MCF 10A (cell line): ENCODE data around the gene ADH7. TPM values are rescaled to one million over a fixed set of nuclear protein-coding genes. Genes with fewer than 3 reads are reported as not detected.
"Not testable (repeated sequence)": the region's sequence is repeated elsewhere in the genome, so short reads cannot be mapped to it uniquely, and the experiment has no call there.

Source experiments
- BruUV-seq: library from RNA; stranded (reverse); fragments of 400-500 nt; replicated peaks from 2 replicates; lab custom pipeline; 2021; lab: Mats Ljungman, UMichigan
- CTCF ChIA-PET: fragments of 300-600 bp; sonication (Branson Sonifier 250); formaldehyde crosslinking; extraction: SDS; loops from one replicate; lab custom pipeline; 2021; ENCODE audit warnings: antibody characterized with exemption, inconsistent platforms; lab: Yijun Ruan, JAX
- POLR2A ChIA-PET: fragments of 300-600, 350-650 bp; sonication (Branson Sonifier 250); formaldehyde crosslinking; extraction: SDS; loops from one replicate; lab custom pipeline; 2020; ENCODE audit warnings: antibody characterized with exemption, inconsistent platforms; lab: Yijun Ruan, JAX
- DNase-seq: peaks from one replicate; pipeline ENCODE4 v3.0.0-alpha.2; 2018; ENCODE audit not compliant: unreplicated experiment
- H3K27ac Mint-ChIP-seq: one replicate; pipeline ENCODE4 v1.8.0; 2022; ENCODE audit warnings: mild to moderate bottlenecking, low read depth, mixed read lengths; ENCODE audit not compliant: unreplicated experiment
- H3K27me3 Mint-ChIP-seq: one replicate; pipeline ENCODE4 v1.8.0; 2022; ENCODE audit warnings: mixed read lengths; ENCODE audit not compliant: insufficient read depth, unreplicated experiment
- H3K36me3 Mint-ChIP-seq: one replicate; pipeline ENCODE4 v1.8.0; 2022; ENCODE audit warnings: mild to moderate bottlenecking, moderate library complexity, mixed read lengths; ENCODE audit not compliant: insufficient read depth, unreplicated experiment
- H3K4me1 Mint-ChIP-seq: one replicate; pipeline ENCODE4 v1.8.0; 2022; ENCODE audit warnings: mixed read lengths; ENCODE audit not compliant: insufficient read depth, unreplicated experiment
- H3K4me3 Mint-ChIP-seq: one replicate; pipeline ENCODE4 v1.8.0; 2022; ENCODE audit warnings: mild to moderate bottlenecking, moderate library complexity, mixed read lengths; ENCODE audit not compliant: unreplicated experiment
- H3K9me3 Mint-ChIP-seq: one replicate; pipeline ENCODE4 v1.8.0; 2022; ENCODE audit warnings: mixed read lengths; ENCODE audit not compliant: unreplicated experiment
- intact Hi-C: fragments of 100-400 bp; cut with micrococcal nuclease; formaldehyde crosslinking; loops from 2 replicates; pipeline ENCODE4 v1.14.1; 2022
- total RNA-seq: library from RNA; stranded (reverse); gene quantifications from 2 replicates; pipeline ENCODE4 v1.2.3, GENCODE V29; 2022
- TF ChIP-seq, protein P1 (sequence below): fragments of 200-600 bp; IDR thresholded peaks from one replicate; pipeline ENCODE4 v1.8.0; 2022; ENCODE audit warnings: antibody characterized with exemption, mild to moderate bottlenecking; ENCODE audit not compliant: unreplicated experiment

ADH7 gene
- total RNA-seq, 1 experiment from 2014 or later, result not detected

DNA sequence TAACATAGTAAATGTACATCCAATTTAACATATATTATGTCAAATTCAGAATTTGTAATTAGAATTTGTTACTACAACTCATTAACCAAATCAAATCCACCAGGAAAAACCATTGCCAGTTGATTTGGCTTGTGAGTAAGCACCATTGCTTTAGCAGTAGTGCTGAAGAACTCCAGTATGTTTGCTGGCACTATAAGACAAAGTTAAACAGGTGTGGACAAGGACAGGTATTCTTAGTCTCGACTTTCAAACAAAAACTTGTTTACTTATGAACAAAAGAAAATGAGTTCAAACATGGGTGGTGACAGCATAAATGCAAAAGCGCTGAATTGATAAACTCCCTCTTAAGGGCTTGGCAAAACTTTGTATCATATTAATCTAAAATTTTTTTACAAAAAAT lies 1.3 kb upstream of the ADH7 start:
- TF ChIP-seq, protein P1, sequence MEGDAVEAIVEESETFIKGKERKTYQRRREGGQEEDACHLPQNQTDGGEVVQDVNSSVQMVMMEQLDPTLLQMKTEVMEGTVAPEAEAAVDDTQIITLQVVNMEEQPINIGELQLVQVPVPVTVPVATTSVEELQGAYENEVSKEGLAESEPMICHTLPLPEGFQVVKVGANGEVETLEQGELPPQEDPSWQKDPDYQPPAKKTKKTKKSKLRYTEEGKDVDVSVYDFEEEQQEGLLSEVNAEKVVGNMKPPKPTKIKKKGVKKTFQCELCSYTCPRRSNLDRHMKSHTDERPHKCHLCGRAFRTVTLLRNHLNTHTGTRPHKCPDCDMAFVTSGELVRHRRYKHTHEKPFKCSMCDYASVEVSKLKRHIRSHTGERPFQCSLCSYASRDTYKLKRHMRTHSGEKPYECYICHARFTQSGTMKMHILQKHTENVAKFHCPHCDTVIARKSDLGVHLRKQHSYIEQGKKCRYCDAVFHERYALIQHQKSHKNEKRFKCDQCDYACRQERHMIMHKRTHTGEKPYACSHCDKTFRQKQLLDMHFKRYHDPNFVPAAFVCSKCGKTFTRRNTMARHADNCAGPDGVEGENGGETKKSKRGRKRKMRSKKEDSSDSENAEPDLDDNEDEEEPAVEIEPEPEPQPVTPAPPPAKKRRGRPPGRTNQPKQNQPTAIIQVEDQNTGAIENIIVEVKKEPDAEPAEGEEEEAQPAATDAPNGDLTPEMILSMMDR, result no peak
- no peak overlapping the region for H3K4me3 Mint-ChIP-seq

DNA sequence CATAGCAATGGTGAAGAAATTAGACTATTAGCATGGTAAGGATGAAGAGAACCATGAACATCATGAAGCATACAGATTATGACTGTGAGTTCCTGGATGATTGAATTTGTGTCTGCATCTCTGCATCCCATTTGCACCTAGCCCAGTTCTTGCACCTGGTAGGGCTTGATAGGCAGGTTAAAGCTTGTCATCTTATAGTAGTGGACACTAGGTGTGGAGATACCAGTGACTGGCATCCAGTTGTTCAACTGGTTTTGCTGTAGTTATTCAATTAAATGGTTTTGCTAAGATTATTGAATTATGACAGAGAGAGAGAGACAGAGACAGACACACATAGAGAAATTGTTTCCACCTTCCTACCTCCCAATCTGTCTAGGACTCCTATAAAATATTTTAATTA lies 5.0 kb downstream of the ADH7 start:
- TF ChIP-seq, protein P1, result no peak
- H3K36me3 Mint-ChIP-seq, result no peaks in the 10 kb centered on the region
- H3K4me3 Mint-ChIP-seq, result no peak overlapping the region
- no peak for DNase-seq
- ChIA-PET CTCF (interaction anchor here (1.0 to 1.6 kb wide), 2 partner anchors 14 to 54 kb away, joined by 3 to 5 read pairs; no protein-coding TSS in a partner anchor), POLR2A (no interaction called here)
- no peak overlapping the region for H3K27ac Mint-ChIP-seq
- no peaks in the 10 kb centered on the region for H3K9me3 Mint-ChIP-seq
- H3K4me1 Mint-ChIP-seq, result no peaks in the 10 kb centered on the region
- no TSS peak for BruUV-seq
- no peaks in the 10 kb centered on the region for H3K27me3 Mint-ChIP-seq
- intact Hi-C loops, result no loop called here

More for the DNA sequence above, 1.3 kb upstream of the ADH7 start:
- Mint-ChIP-seq H3K9me3 (no peaks in the 10 kb centered on the region), H3K4me1 (no peaks in the 10 kb centered on the region), H3K27ac (no peak overlapping the region), H3K36me3 (no peaks in the 10 kb centered on the region), H3K27me3 (no peaks in the 10 kb centered on the region)
- ChIA-PET POLR2A (interaction anchor here (0.9 to 1.3 kb wide), 2 partner anchors 12 to 18 kb away, joined by 3 read pairs; no protein-coding TSS in a partner anchor), CTCF (no interaction called here)
- intact Hi-C loops, result no loop called here
- no peak for DNase-seq
- BruUV-seq, result no TSS peak

DNA sequence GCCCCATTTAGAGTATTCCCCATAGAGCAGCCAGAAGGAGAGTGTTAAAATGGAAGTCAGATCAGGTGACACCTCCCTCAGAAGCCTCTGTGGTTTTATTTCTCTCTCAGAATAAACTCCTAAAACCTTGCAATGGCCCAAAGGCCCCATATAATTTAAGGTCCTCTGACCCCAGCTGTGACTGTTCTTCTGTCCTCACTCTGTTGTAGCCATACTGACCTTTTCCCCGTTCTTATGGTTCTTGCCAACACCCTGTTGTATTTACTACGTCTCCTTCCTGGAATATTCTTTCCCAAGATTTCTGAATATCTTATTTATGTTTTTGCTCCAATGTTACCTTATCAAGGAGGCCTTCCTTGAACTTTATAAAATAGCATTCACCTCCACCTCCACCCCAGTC lies 18.0 kb downstream of the ADH7 start:
- no peak for DNase-seq
- TF ChIP-seq, protein P1, result no peak
- no peaks in the 10 kb centered on the region for H3K4me1 Mint-ChIP-seq
- H3K27ac Mint-ChIP-seq, result no peak overlapping the region
- H3K36me3 Mint-ChIP-seq, result no peaks in the 10 kb centered on the region
- POLR2A ChIA-PET, result interaction anchor here (0.7 kb wide), 1 partner anchor 422 kb away, joined by 3 read pairs; no protein-coding TSS in a partner anchor
- H3K9me3 Mint-ChIP-seq, result peaks cover 10% of the 10 kb centered on the region
- intact Hi-C loops, result no loop called here
- H3K27me3 Mint-ChIP-seq, result no peaks in the 10 kb centered on the region
- CTCF ChIA-PET, result interaction anchor here (0.5 kb wide), 1 partner anchor 11 kb away, joined by 8 read pairs; no protein-coding TSS in a partner anchor
- no peak overlapping the region for H3K4me3 Mint-ChIP-seq
- no TSS peak for BruUV-seq

DNA sequence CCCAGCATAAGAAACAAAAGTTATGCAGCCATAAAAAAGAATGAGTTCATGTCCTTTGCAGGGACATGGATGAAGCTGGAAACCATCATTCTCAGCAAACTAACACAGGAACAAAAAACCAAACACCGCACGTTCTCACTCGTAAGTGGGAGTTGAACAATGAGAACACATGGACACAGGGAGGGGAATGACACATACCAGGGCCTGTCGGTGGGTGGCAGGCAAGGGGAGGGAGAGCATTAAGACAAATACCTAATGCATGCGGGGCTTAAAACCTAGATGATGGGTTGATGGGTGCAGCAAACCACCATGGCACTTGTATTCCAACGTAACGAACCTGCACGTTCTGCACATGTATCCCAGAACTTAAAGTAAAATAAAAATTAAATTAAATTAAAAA lies 19.4 kb downstream of the ADH7 start:
- H3K27me3 Mint-ChIP-seq, H3K4me1 Mint-ChIP-seq, H3K27ac Mint-ChIP-seq, H3K9me3 Mint-ChIP-seq, H3K36me3 Mint-ChIP-seq, H3K4me3 Mint-ChIP-seq, DNase-seq, BruUV-seq, intact Hi-C loops: not testable (repeated sequence)
- POLR2A ChIA-PET, result interaction anchor here (0.5 to 1.1 kb wide), 3 partner anchors 9 to 983 kb away, joined by 3 to 4 read pairs (median 3); no protein-coding TSS in a partner anchor
- CTCF ChIA-PET, result interaction anchor here (0.6 to 2.0 kb wide), 3 partner anchors 14 to 108 kb away, joined by 3 to 6 read pairs (median 5); no protein-coding TSS in a partner anchor

DNA sequence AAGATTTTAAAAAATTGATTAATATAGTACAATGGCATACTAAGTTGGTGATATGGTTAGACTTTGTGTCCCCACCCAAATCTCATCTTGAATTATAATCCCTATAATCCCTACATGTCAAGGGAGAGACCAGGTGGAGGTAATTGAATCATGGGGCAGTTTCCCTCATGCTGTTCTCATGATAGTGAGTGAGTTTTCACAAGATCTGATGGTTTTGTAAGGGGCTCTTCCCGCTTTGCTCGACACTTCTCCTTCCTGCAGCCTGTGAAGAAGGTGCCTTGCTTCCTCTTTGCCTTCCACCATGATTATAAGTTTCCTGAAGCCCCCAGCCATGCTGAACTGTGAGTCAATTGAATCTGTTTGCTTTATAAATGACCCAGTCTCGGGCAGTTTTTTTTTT lies 20.2 kb downstream of the ADH7 start:
- DNase-seq, intact Hi-C loops, H3K36me3 Mint-ChIP-seq, H3K9me3 Mint-ChIP-seq, H3K27me3 Mint-ChIP-seq, H3K27ac Mint-ChIP-seq, H3K4me3 Mint-ChIP-seq, BruUV-seq, H3K4me1 Mint-ChIP-seq: not testable (repeated sequence)
- ChIA-PET CTCF (interaction anchor here (0.6 to 2.0 kb wide), 3 partner anchors 44 to 1301 kb away, joined by 3 to 16 read pairs (median 6); no protein-coding TSS in a partner anchor), POLR2A (interaction anchor here (0.8 to 2.2 kb wide), 4 partner anchors 11 to 1125 kb away, joined by 6 to 8 read pairs (median 6); no protein-coding TSS in a partner anchor)
